HepG2 (cell line): ENCODE measurements around the gene DDX4.

Source experiments
- U2AF1 ChIP-seq: fragments of 200-400 bp; formaldehyde crosslinking; optimal IDR thresholded peaks from 2 replicates; pipeline ENCODE3; 2017; ENCODE audit warnings: mild to moderate bottlenecking, low read depth, low read length
- ZNF383 ChIP-seq: sonication (generic); formaldehyde crosslinking; IDR thresholded peaks from 2 replicates; pipeline ENCODE4 v1.4.0; 2020; ENCODE audit warnings: missing genetic modification reagents, mild to moderate bottlenecking, borderline replicate concordance

GRCh38 chr5:55860709-55861108 is 122.8 kb downstream of the DDX4 start:
- TF ChIP-seq ZNF383 (CRISPR knock-in tag) (no peak), U2AF1 (no peak)
